Epithelial cell of proximal tubule (primary cell): ENCODE data around the gene GIGYF2. TPM values are rescaled to one million over a fixed set of nuclear protein-coding genes. Genes with fewer than 3 reads are reported as not detected.

Experiments
- DNase-seq: peaks from one replicate; pipeline ENCODE4 v3.0.0-alpha.2; 2011; ENCODE audit warnings: low read depth
- H3K4me3 ChIP-seq: 2 replicates; pipeline ENCODE4 v1.5.1; 2011; ENCODE audit warnings: low read depth, mild to moderate bottlenecking, low read length
- total RNA-seq: library from RNA; depleted of rRNA; stranded (reverse); fragments of >200 nt; gene quantifications from 2 replicates; pipeline ENCODE4 v1.2.3, GENCODE V29; 2015
- TF ChIP-seq, protein P1 (sequence below): conservative IDR thresholded peaks from 2 replicates; pipeline ENCODE4 v1.5.1; 2012; ENCODE audit warnings: low read depth, mild to moderate bottlenecking, low read length

Gene GIGYF2
- total RNA-seq, 1 donor from 2014 or later: 24.0 TPM

DNA sequence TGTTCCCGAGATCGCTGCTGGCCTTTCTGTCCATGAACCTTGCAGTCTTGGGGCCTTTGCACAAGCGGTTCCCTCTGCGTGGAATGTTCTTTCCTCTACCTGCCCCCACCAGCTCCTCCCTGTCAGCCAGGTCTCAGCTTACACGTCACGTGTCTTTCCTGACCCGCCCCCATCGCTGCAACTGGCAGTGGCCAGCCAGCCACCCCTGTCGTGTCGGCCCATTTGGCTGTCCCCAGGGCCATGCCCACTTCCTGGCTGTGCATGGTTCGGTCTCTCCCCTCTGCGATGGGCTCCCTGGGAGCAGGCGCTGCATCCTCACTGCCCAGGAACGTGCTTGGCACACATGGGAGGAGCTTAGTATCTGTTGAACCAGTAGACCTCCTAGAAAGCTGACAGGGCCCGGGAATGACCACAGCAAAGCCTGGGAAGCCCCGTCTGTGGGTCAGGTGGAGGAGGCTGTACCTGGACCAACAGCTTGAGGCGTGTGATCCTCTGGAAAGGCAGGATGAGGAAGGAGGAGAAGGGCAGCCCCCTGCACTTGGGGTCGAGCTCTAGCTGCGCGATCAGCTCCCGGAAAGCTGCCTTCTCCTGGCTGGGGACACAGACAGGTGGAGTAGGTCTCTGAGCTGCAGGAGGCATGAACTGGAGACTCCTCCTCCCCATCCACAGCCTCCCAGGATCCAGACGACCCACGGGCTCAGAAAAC is 193.9 kb downstream of the GIGYF2 start:
- no peak for DNase-seq
- H3K4me3 ChIP-seq: no peak overlapping the region

DNA sequence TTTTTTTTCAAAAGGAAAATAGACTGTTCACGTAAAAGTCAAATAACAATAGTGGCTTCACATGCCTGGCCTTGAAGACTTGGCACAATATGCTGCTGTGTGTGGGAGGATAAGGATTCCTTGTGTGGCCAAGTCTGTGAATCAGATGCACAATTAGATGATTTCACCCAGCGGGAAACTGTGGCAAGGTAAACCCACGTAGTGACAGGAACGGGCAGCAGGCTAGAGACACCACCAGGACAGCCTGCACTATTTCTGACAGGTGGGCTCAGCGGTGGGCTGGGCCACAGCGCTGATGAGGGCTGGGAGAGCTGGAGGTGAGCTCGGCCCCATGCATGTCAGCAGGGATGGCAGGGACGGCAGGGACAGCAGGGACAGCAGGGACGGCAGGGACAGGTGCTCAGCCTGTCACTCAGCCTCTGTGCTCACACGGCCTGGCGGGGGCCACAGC is 194.5 kb downstream of the GIGYF2 start:
- DNase-seq: no peak
- TF ChIP-seq, protein P1, sequence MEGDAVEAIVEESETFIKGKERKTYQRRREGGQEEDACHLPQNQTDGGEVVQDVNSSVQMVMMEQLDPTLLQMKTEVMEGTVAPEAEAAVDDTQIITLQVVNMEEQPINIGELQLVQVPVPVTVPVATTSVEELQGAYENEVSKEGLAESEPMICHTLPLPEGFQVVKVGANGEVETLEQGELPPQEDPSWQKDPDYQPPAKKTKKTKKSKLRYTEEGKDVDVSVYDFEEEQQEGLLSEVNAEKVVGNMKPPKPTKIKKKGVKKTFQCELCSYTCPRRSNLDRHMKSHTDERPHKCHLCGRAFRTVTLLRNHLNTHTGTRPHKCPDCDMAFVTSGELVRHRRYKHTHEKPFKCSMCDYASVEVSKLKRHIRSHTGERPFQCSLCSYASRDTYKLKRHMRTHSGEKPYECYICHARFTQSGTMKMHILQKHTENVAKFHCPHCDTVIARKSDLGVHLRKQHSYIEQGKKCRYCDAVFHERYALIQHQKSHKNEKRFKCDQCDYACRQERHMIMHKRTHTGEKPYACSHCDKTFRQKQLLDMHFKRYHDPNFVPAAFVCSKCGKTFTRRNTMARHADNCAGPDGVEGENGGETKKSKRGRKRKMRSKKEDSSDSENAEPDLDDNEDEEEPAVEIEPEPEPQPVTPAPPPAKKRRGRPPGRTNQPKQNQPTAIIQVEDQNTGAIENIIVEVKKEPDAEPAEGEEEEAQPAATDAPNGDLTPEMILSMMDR: no peak
- H3K4me3 ChIP-seq: no peak overlapping the region

More for the DNA sequence above, 193.9 kb downstream of the GIGYF2 start:
- TF ChIP-seq, protein P1: no peak

DNA sequence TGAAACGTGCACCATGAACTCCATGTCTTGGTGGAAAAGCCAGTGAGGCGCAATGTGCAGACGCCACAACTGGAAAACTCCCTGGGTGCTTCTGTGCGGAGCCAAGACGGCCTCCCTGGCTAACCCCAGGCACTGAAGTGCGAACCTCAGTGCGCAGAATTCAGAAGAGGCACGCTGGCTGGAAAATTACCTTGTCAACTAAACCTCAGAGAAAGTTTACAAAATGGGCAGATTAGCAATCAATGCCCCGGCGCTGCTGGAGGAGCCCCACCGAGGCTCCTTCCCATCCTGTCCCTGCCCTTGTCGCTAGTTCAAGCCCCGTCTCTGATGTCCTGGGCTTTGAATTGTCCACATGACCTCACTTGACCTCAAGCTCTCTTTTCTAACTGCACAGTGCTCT is 195.1 kb downstream of the GIGYF2 start:
- TF ChIP-seq, protein P1: no peak
- no peak for DNase-seq
- no peak overlapping the region for H3K4me3 ChIP-seq

DNA sequence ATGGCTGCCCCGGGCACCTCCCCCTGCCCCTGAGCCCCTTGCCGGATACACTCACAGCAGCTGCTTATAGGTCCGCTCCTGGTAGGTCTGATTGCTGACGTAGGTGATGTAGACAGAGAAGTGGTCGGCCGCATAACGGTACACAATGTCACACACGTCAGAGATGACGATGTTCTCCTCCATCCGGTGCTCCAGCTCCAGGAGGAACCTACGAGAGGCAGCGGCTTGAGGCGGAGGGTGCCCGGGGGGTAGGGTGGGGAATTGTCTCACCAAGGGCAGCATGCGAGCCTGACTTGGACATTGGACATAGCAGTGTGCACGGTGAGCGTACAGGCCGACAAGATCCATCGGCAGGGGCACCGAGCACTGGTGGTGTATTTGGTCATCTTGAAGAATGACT is 195.7 kb downstream of the GIGYF2 start:
- no peak overlapping the region for H3K4me3 ChIP-seq
- no peak for DNase-seq
- TF ChIP-seq, protein P1: no peak

DNA sequence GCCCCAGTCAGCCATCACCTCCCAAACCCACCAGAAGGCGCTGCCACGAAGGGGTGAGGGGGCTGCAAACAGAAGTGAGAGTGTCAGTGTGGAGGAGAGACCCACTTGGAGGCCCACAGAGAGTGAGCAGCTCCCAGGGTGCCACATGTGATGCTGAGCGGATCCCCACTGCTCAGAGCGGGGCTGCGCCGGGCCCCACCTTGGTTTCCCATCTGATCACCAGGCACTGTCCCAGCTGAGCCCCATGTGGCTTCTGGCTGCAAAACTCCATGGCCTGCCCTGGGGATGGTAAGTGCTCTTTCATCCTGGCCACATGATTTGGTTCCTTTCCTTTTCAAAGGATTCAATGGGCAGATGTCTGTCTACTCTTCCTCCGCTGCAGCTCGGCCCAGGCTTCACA is 196.7 kb downstream of the GIGYF2 start:
- DNase-seq: no peak
- TF ChIP-seq, protein P1: no peak

DNA sequence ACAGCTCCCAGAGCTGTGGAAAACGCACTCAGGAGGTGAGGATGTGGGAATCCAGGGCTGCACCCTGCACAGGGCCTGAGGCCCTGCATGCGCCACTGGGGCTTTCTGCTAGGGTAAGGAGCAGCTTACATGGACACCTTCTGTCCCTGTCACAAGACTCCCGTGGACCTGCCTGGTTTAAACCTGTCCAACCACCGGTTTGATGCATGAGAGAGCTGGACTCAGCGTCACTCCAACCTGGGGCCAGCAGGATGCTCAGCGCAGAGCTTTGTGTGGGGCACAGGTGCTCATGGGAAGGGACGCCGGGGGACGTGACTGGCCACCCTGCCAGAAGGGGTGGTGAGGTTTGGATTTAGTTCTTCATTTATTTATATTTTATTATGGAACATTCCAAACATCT is 197.1 kb downstream of the GIGYF2 start:
- DNase-seq: no peak
- TF ChIP-seq, protein P1: no peak
- no peak overlapping the region for H3K4me3 ChIP-seq

More for the DNA sequence above, 196.7 kb downstream of the GIGYF2 start:
- no peak overlapping the region for H3K4me3 ChIP-seq

DNA sequence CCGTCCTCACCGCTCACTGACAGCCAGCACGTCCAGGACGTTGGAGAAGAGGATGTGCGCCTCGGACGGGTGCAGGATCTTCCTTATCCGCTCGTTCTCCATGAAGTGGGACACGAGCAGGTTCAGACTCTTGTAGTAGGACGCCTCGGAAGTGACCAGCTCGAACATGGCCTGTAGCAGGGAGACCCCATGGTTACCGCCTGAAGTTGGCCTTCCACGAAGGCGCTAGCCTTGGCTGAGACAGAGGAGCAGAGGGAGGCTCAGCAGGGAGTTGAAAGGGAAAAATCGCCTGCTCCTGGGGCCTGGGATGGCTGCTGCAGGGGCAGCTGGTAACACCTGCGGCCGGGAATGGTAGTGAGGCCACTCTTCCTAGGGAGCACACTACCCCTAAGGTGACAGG is 197.6 kb downstream of the GIGYF2 start:
- TF ChIP-seq, protein P1: no peak
- DNase-seq: no peak
- no peak overlapping the region for H3K4me3 ChIP-seq
